Omental fat pad (tissue), 4 donors: ENCODE measurements around the gene TUBAL3. TPM values are rescaled to one million over a fixed set of nuclear protein-coding genes. Genes with fewer than 3 reads are reported as not detected.
"Not testable (repeated sequence)": the region's sequence is repeated elsewhere in the genome, so short reads cannot be mapped to it uniquely, and the experiment has no call there.

ENCODE experiments used
- ATAC-seq: fragments of 150-250 bp; one replicate; pipeline ENCODE4 v1.9.1; 2016; ENCODE audit warnings: mild to moderate bottlenecking, moderate library complexity; ENCODE audit not compliant: low FRiP score
- DNase-seq: peaks from one replicate; pipeline ENCODE4 v3.0.0-alpha.2; 2019; ENCODE audit warnings: low spot score
- total RNA-seq, 4 donors: library from RNA; depleted of rRNA; stranded (reverse); fragments of >200 nt; gene quantifications; one replicate each; pipeline ENCODE4 v1.1.0, GENCODE V29; 2016
- TF ChIP-seq, protein P1 (sequence below), 3 donors: fragments of 450-650 bp; IDR thresholded peaks; one replicate each; pipeline ENCODE4 v1.5.1; 2016 to 2017; ENCODE audit warnings: antibody characterized with exemption in 3 of 3, mild to moderate bottlenecking in 3 of 3, moderate library complexity in 2 of 3

TUBAL3 gene
- total RNA-seq, 4 donors from 2014 or later, result not detected

DNA sequence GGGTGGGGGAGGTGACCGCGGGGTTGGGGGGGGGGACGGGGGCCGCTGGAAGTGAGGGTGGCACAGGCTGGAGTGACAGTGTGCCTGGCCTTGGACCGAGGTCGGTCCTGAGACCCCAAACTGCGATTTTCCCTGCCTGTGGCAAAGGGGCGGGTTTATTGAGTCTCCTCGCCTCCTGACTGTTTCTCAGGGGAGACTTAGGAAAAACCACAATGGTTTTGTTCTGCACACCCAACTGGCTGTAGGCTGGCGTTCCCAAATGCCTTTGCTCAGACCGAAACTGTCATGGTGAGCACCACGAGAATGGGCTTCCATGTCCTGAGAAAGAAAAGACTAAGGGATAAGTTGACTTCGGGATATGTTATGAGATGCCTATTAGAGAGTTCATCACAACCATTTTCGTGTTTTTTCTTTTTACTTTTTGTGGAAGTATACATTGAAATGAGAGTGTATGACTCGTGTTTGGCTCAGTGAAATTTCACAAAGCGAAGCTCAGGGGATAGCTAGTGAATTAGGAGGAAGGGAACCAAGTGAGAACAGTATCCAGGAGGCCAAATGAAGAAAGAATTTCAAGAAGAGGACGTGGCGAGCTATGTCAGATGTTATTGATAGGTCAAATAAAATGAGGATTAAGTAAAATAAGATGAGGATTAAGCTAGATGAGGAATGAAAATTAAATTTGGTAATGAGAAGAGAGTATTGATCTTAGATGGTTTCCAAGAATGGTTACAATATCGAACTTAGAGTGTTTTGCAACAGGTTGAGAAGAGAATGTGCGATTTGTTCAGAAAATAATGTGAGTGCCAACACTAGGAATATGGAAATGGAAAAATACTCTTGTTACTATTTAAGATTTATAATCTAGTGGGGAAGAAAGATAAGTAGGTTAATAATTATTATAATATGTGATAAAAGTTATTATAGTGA, 8.6 kb upstream of the TUBAL3 start:
- ATAC-seq (peak; percentile 23), DNase-seq (no peak)
- TF ChIP-seq, protein P1, sequence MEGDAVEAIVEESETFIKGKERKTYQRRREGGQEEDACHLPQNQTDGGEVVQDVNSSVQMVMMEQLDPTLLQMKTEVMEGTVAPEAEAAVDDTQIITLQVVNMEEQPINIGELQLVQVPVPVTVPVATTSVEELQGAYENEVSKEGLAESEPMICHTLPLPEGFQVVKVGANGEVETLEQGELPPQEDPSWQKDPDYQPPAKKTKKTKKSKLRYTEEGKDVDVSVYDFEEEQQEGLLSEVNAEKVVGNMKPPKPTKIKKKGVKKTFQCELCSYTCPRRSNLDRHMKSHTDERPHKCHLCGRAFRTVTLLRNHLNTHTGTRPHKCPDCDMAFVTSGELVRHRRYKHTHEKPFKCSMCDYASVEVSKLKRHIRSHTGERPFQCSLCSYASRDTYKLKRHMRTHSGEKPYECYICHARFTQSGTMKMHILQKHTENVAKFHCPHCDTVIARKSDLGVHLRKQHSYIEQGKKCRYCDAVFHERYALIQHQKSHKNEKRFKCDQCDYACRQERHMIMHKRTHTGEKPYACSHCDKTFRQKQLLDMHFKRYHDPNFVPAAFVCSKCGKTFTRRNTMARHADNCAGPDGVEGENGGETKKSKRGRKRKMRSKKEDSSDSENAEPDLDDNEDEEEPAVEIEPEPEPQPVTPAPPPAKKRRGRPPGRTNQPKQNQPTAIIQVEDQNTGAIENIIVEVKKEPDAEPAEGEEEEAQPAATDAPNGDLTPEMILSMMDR (IDR thresholded peaks at IDR 0.05), result no peak

DNA sequence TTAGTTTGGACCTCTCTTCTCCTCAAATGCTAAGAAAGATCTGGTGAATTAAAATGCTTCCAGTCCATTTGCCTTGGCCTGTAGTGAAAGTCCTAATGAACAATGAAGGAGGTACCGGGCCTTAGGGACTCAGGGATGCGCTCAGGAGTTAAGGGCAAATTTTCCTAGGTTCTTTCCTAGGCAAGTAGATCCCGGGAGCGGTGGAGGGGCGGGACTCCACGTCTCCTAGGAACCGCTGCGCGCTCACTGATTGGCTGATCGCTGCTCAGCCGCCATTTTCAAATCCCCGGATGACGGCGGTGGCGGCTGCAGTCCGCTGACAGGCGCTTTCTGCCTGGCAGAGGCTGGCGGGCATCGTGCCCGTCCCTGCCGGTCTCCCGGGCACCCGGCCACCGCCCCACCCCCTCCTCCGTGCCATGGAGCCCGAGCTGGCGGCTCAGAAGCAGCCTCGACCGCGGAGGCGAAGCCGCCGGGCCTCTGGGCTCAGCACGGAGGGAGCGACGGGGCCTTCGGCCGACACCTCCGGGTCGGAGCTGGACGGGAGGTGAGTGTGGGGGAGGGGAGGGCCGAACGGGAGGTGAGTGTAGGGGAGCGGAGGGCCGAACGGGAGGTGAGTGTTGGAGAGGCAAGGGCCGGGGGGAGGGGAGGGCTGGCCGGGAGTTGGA, 7.8 kb upstream of the TUBAL3 start, which contains the start of gene NET1:
Gene NET1 (plus strand): TSS at position 281 of the 665 bp plus-strand sequence. CDS start 136 bp downstream, at position 417.
- peak; percentile 68 for DNase-seq
- TF ChIP-seq, protein P1 (IDR thresholded peaks at IDR 0.05), result no peak
- peak; percentile 97 for ATAC-seq

DNA sequence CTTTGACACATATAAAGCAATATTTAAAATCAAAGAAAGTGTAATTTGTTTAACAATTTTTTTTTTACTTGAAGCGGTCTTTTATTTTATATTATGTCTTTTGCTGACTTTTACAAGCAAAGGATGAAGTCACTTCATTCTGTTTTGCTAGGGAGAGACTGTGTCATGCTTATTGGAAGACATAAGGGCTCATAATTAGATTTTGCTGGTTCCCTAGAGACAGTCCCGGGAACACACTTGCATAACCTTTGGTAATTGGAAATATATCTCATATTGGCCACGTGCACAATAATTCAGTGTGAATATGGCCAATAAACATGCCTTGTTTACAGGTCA, 7.3 kb upstream of the TUBAL3 start:
- TF ChIP-seq, protein P1 (IDR thresholded peaks at IDR 0.05), result no peak
- DNase-seq (no peak), ATAC-seq (peak; percentile 15)

DNA sequence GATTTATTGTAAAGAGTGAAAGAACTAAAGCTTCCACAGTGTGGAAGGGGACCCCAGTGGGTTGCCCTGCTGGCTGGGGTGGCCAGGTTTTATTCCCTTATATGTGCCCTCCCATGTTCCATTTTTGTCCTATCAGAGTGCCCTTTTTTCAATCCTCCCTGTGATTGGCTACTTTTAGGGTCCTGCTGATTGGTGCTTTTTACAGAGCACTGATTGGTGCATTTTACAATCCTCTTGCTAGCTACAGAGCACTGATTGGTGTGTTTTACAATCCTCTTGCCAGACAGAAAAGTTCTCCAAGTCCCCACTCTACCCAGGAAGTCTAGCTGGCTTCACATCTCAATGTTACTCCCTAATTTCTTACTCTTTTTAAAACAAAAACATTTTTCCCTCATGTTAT, 6.2 kb upstream of the TUBAL3 start:
- not testable (repeated sequence) for DNase-seq, ATAC-seq

DNA sequence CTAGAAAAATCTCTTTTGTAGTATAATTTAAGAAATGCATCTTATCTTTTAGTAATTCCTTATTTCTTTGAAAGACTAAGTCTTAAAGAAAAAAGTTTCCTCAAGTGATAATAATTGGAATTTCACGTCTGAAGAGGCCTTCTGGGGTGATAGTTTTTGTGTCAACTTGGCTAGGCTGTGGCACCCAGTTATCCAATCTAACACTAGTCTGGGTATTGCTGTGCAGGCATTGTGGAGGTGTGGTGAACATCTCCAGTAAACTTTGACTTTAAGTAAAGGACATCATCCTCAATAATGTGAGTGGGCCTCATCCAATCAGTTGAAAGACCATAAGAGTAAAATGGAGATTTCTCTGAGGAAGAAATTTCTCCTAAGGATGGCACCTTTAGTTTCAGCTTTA, 2.3 kb upstream of the TUBAL3 start:
- ATAC-seq (no peak), DNase-seq (no peak)
- TF ChIP-seq, protein P1 (IDR thresholded peaks at IDR 0.05), result no peak

DNA sequence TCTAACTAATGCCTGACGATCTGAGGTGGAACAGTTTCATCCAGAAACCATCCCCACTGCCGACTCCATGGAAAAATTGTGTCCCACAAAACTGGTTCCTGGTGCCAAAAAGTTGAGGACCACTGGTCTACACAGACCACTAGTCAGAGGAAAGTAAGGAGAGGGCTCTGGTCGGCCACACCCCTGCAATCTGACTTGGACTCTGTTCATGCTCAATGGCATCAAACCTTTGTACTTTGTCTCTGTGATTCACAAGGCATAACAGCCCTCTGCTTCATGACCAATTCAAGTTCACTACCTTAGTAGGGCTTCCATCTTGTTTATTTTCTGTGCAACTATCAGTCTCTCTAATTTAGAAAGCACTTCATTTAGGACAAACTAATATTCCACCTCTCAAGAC, 1.8 kb downstream of the TUBAL3 start:
- DNase-seq, result no peak
- ATAC-seq, result no peak
- TF ChIP-seq, protein P1 (IDR thresholded peaks at IDR 0.05), result no peak

DNA sequence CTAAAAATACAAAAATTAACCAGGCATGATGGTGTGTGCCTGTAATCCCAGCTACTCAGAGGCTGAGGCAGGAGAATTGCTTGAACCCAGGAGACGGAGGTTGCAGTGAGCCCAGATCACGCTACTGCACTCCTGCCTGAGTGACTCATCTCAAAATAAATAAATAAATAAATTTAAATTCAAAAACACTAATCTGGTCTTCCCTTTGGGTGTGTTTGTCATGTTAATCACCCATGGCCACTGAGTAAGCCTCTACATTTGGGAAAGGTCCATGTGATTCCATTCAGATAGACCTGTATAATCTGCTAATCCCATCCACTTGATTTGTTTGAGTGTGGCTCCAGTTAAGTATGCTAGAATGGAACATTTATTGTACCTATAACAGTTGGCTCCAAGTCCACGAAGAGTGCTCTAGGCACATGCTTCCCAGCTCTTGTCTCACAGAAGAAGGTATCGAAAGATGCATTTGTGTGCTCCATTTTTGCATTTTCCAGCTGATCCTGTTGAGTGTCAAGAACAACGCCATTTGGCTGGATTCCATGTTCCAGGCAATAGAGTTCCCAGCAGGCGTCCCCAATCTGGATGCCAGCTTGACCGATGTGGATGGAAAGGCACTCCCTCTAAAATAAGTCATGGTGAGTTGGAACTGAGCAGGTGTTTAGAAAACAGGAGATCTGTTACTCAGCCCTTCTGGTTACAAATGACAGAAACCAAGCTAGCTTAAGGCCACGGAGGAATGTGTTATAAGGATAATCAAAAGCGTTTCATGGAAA, 4.0 kb downstream of the TUBAL3 start:
- DNase-seq (no peak), ATAC-seq (no peak)
- TF ChIP-seq, protein P1 (IDR thresholded peaks at IDR 0.05), result no peak
